ENCODE results near the gene RGS19. TPM values are rescaled to one million over a fixed set of nuclear protein-coding genes. Genes with fewer than 3 reads are reported as not detected.

Gene RGS19
- total RNA-seq, 3 donors from 2014 or later: 14.7 to 22.2 (median 16.4) TPM

GRCh38 chr20:64055893-64056638, 23.3 kb downstream of the RGS19 start:
- TF ChIP-seq POLR2AphosphoS5 (IDR thresholded peaks at IDR 0.05) (peak in 1 of 3 donors; percentile 24), CTCF (IDR thresholded peaks at IDR 0.05) (no peak)
- H3K9me3 ChIP-seq: no peaks in the 10 kb centered on the region
- no peak for DNase-seq (ENCODE audit: low spot score in 2 of 2)
- H3K27me3 ChIP-seq: peaks cover 5 to 42% of the 10 kb centered on the region in 2 donors
- peak overlapping the region in 1 of 2 donors; percentile 70 for H3K27ac ChIP-seq
- H3K4me1 ChIP-seq: no peaks in the 10 kb centered on the region
- intact Hi-C loops (cut with DNase I; ENCODE audit: low total_unique reads): no loop called here
- no peak overlapping the region for H3K4me3 ChIP-seq
- no peaks in the 10 kb centered on the region for H3K36me3 ChIP-seq

- H3K4me1 ChIP-seq: no peaks in the 10 kb centered on the region
- intact Hi-C loops (cut with DNase I; ENCODE audit: low total_unique reads): no loop called here
- peaks cover 5 to 48% of the 10 kb centered on the region in 2 donors for H3K27me3 ChIP-seq
- no peak for TF ChIP-seq POLR2AphosphoS5 (IDR thresholded peaks at IDR 0.05)
- no peak for TF ChIP-seq CTCF (IDR thresholded peaks at IDR 0.05)
- no peak for TF ChIP-seq POLR2A (IDR thresholded peaks at IDR 0.05)
- H3K9me3 ChIP-seq: no peaks in the 10 kb centered on the region
- DNase-seq (ENCODE audit: low spot score in 2 of 2): no peak
- H3K36me3 ChIP-seq: no peaks in the 10 kb centered on the region
- H3K4me3 ChIP-seq: no peak overlapping the region
- peak overlapping the region in 1 of 2 donors; percentile 70 for H3K27ac ChIP-seq
These were observed 23.9 kb downstream of the RGS19 start for GRCh38 chr20:64055396-64055892.

- Histone ChIP-seq H3K4me3 (no peak overlapping the region), H3K27me3 (peaks cover 5 to 58% of the 10 kb centered on the region in 2 donors), H3K27ac (peak overlapping the region in 1 of 2 donors; percentile 80), H3K9me3 (no peaks in the 10 kb centered on the region), H3K4me1 (no peaks in the 10 kb centered on the region), H3K36me3 (no peaks in the 10 kb centered on the region)
- intact Hi-C loops (cut with DNase I; ENCODE audit: low total_unique reads): no loop called here
- TF ChIP-seq CTCF (IDR thresholded peaks at IDR 0.05) (no peak), POLR2A (IDR thresholded peaks at IDR 0.05) (no peak), POLR2AphosphoS5 (IDR thresholded peaks at IDR 0.05) (no peak)
- no peak for DNase-seq (ENCODE audit: low spot score in 2 of 2)
These were observed 25.3 kb downstream of the RGS19 start for GRCh38 chr20:64053841-64054661.

GRCh38 chr20:64052987-64053840, 26.1 kb downstream of the RGS19 start:
- TF ChIP-seq CTCF (IDR thresholded peaks at IDR 0.05): no peak
- TF ChIP-seq POLR2AphosphoS5 (IDR thresholded peaks at IDR 0.05): no peak
- no peak for TF ChIP-seq POLR2A (IDR thresholded peaks at IDR 0.05)
- no peak overlapping the region for H3K4me3 ChIP-seq
- no peak for DNase-seq (ENCODE audit: low spot score in 2 of 2)
- no peaks in the 10 kb centered on the region for H3K9me3 ChIP-seq
- intact Hi-C loops (cut with DNase I; ENCODE audit: low total_unique reads): no loop called here
- H3K27ac ChIP-seq: peak overlapping the region in 1 of 2 donors; percentile 80
- H3K36me3 ChIP-seq: no peaks in the 10 kb centered on the region
- peaks cover 0 to 4% of the 10 kb centered on the region in 2 donors for H3K4me1 ChIP-seq
- peaks cover 7 to 65% of the 10 kb centered on the region in 2 donors for H3K27me3 ChIP-seq
